MM.1S (cell line): Measurements from ENCODE around the gene CPAMD8.

ENCODE experiments used
- EZH2 ChIP-seq: fragments of 300-600 bp; sonication (generic); optimal IDR thresholded peaks from 2 replicates; pipeline ENCODE3; 2017; ENCODE audit warnings: low read depth, mild to moderate bottlenecking, antibody characterized with exemption, low read length, mixed read lengths
- TF ChIP-seq, protein P1 (sequence below): fragments of 300-600 bp; sonication (generic); IDR thresholded peaks from 2 replicates; pipeline ENCODE4 v1.5.1; 2016; ENCODE audit warnings: antibody characterized with exemption, low read length, mixed read lengths

DNA sequence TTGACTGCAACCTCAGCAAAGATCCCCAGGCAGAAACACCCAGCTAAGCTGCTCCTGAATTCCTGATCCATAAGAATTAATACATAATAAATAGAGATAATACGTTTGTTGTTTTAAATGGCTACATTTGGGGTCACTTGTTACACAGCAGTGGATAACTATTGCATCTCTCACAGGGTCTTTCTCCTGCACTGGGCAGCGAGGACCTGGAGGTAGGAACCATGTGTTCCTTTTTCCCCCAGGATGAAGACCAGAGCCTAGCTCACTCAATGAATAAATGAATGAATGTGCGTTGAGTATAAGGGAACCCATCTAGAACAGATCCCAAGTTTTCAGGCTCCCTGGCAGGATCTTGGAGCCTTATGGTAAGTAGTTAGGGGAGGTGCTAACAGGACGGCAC is 107.1 kb downstream of the CPAMD8 start:
- TF ChIP-seq, protein P1, sequence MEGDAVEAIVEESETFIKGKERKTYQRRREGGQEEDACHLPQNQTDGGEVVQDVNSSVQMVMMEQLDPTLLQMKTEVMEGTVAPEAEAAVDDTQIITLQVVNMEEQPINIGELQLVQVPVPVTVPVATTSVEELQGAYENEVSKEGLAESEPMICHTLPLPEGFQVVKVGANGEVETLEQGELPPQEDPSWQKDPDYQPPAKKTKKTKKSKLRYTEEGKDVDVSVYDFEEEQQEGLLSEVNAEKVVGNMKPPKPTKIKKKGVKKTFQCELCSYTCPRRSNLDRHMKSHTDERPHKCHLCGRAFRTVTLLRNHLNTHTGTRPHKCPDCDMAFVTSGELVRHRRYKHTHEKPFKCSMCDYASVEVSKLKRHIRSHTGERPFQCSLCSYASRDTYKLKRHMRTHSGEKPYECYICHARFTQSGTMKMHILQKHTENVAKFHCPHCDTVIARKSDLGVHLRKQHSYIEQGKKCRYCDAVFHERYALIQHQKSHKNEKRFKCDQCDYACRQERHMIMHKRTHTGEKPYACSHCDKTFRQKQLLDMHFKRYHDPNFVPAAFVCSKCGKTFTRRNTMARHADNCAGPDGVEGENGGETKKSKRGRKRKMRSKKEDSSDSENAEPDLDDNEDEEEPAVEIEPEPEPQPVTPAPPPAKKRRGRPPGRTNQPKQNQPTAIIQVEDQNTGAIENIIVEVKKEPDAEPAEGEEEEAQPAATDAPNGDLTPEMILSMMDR, result no peak
- no peak for TF ChIP-seq EZH2
